SKM-1 (cell line): ENCODE data around the gene AMZ1.
A peak's percentile ranks its signal among the peaks of the same experiment; 100 is the strongest.
"Not testable (repeated sequence)": the region's sequence is repeated elsewhere in the genome, so short reads cannot be mapped to it uniquely, and the experiment has no call there.

Experiments
- DNase-seq: peaks from one replicate; lab custom pipeline; 2025; ENCODE audit not compliant: unreplicated experiment; lab: John Stamatoyannopoulos, UW

AMZ1 gene

GRCh38 chr7:2737771-2738540 lies 50.0 kb downstream of the AMZ1 start:
- DNase-seq: no peak

GRCh38 chr7:2738766-2739549 lies 51.0 kb downstream of the AMZ1 start:
- no peak for DNase-seq

GRCh38 chr7:2743523-2744185 lies 55.7 kb downstream of the AMZ1 start:
- DNase-seq: not testable (repeated sequence)

GRCh38 chr7:2748684-2749083 lies 60.7 kb downstream of the AMZ1 start:
- not testable (repeated sequence) for DNase-seq

GRCh38 chr7:2750004-2750407 lies 62.0 kb downstream of the AMZ1 start:
- no peak for DNase-seq

DNA sequence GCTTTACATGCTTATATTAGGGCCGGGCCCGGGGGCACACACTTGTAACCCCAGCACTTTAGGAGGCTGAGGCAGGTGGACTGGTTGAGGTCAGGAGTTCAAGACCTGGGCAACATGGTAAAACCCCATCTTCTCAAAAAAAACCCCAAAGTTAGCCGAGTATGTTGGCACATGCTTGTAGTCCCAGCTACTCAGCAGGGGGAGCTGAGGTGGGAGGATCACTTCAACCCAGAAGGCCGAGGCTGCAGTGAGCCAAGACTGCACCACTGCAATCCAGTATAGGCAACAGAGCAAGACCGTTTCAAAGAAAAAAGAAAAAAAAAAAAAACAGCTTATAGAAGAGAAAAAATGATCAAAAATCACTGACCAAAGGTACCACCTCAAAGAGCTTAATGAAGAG lies 63.1 kb downstream of the AMZ1 start:
- no peak for DNase-seq

GRCh38 chr7:2753148-2753547 lies 65.1 kb downstream of the AMZ1 start:
- DNase-seq: no peak

DNA sequence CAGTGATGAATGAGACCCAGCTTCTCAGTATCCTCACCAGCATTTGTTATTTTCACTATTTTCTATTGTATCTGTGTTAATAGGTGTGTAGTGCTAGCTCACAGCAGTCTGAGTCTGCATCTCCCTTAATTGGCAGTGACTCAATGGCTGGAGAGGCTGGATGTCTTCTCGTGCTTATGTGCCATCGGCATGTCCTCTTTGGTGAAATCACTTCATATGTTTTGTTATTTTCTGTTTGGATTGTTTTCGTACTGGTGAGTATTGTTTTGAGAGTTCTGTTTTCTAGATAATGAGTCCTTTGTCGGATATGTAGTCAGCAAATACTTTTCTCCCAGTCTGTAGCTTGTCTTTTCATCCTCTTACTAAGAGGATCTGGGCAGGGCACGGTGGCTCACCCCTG lies 66.1 kb downstream of the AMZ1 start:
- DNase-seq: no peak

DNA sequence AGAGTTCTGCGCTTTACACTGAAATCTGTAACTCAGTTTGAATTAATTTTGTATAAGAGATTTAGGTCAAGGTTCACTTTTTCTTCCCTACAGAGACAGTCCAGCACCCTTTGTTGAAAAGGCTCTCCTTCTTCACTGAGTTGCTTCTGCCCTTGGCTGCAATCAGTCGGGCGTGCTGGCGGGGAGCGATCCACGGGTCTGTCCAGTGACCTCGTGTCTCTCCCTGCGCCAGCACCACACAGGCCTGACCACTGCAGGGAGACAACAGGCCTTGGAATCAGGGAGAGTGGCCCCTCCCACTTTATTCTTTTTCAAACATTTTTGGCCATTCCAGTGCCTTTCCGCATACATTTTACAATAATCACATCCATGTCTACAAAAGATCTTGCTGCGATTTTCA lies 66.9 kb downstream of the AMZ1 start:
- DNase-seq: no peak

GRCh38 chr7:2755531-2755930 lies 67.5 kb downstream of the AMZ1 start:
- DNase-seq: no peak

DNA sequence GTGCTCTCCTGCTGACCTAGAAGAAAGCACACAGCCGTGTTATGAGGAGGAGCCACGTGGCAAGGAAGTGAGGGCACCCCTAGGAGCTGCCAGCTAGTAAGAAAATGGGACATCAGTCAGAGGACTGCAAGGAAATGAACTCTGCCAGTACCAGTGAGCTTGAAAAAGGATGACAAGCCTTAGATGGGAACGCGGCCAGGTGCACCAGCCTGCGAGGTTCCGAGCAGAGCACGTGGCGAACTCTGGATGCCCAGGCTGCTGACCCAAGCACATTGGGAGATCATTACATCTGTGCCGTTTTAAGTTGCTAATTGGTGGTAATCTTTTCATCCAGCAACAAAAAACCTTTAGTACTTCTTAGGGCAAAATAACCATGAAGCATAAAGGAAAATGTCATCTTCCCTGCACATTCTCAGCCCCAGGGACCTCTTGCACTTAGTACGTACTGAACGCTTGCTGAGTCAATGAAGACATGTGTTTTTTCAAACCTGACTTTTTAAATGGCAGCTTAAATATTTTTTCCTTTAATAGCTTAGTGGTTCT lies 69.4 kb downstream of the AMZ1 start:
- DNase-seq: no peak

GRCh38 chr7:2757904-2758672 lies 70.1 kb downstream of the AMZ1 start:
- peak; percentile 66 for DNase-seq

GRCh38 chr7:2758673-2759616 lies 70.9 kb downstream of the AMZ1 start:
- DNase-seq: no peak

GRCh38 chr7:2759736-2760097 lies 71.7 kb downstream of the AMZ1 start:
- no peak for DNase-seq

DNA sequence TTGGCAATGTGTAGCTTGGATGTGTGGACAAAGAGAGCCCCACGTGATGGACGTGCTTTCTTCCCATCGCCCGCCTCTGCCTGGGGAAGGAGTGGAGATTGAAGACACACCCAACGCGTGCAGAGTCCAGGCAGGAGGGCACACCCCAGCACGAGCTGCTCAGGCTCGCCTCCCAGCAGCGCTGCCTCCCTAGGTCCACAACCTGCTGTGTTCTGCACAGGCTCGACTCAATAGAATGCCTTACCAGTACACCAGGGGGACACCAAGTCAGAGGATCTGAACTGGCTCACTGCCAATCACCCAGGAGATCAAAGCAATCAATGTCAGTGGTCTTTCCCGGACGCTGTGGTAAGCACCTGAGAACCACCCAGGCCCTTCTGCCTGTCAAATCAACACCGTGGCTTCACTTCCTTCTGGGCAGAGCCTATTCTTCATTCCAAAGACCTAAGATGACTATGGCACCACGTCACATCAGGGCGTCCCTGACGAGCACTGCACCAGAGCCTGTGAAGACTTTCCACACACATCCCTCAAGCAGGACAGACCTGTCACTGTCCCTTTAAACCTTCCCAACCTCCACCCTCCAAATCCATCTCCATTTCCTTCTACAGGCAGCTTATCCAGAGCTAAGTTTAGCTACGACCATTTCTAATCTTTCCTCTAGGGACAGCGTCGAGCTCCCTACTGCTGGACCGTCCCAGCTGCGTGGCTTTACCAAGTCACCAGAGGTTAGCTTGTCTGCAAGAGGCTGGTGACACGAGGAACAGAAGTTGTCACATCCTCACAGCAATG lies 72.3 kb downstream of the AMZ1 start:
- DNase-seq: peak; percentile 18

DNA sequence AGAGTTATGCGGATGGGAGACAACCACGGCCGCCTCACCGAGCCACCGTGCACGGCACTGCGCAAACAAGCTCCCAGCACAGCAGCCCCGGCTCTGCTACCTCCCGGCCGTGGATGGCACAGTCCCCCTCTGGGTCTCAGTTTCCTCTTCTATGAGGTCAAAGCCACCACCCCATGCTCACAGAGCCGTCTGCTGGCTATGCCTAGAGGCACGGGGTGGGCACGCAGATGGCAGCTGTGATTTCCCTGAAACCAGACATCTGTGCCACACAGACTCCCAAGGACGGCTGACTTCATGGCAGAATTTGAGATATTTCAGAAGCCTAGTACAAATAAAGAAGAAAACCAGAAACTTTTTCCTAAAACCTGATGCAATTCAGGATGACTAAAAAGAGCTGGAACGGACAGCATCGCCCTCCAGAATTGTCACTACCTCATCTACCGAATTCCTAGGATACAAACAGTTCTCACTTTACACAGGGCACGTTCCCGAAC lies 73.2 kb downstream of the AMZ1 start:
- DNase-seq: no peak

GRCh38 chr7:2761801-2762497 lies 73.9 kb downstream of the AMZ1 start:
- DNase-seq: no peak

- no peak for DNase-seq
These were observed 75.6 kb downstream of the AMZ1 start for GRCh38 chr7:2763597-2763996.
